Measurements from ENCODE around the gene KDM4B. TPM values are rescaled to one million over a fixed set of nuclear protein-coding genes. Genes with fewer than 3 reads are reported as not detected.

Gene KDM4B
- total and polyA plus RNA-seq, 12 donors = 12.4 to 35.8 (median 30.3) TPM

GRCh38 chr19:5018224-5019015, 49.5 kb downstream of the KDM4B start:
- no peak for DNase-seq
- Histone ChIP-seq H3K4me1 (peaks cover 7 to 31% (median 11%) of the 10 kb centered on the region in 9 donors), H3K27me3 (no peaks in the 10 kb centered on the region), H3K4me3 (no peak overlapping the region), H3K36me3 (peaks cover 0 to 39% (median 9%) of the 10 kb centered on the region in 9 donors), H3K27ac (no peak overlapping the region), H3K9me3 (no peaks in the 10 kb centered on the region)
- 82 to 84% methylated on average over 16 of the region's 16 CpGs for WGBS, 2 donors
- intact Hi-C loops (cut with DNase I) = no loop called here
- TF ChIP-seq CTCF (IDR thresholded peaks at IDR 0.05) = no peak
- ATAC-seq = no peak

- WGBS, 2 donors = 88 to 89% methylated on average over 21 of the region's 21 CpGs
- Histone ChIP-seq H3K27ac (no peak overlapping the region), H3K36me3 (peaks cover 0 to 39% (median 9%) of the 10 kb centered on the region in 9 donors), H3K27me3 (no peaks in the 10 kb centered on the region), H3K4me3 (no peak overlapping the region), H3K4me1 (peaks cover 5 to 30% (median 20%) of the 10 kb centered on the region in 9 donors), H3K9me3 (no peaks in the 10 kb centered on the region)
- ATAC-seq = no peak
- TF ChIP-seq CTCF (IDR thresholded peaks at IDR 0.05) = no peak
- intact Hi-C loops (cut with DNase I) = loop anchor here in 2 of 10 donors (5.0 to 10.0 kb wide), 2 partner anchors 46 to 48 kb away; no protein-coding TSS in a partner anchor
- no peak for DNase-seq
Observed at GRCh38 chr19:5020368-5020767, 51.5 kb downstream of the KDM4B start.

- Histone ChIP-seq H3K9me3 (no peaks in the 10 kb centered on the region), H3K27ac (no peak overlapping the region), H3K4me3 (no peak overlapping the region), H3K27me3 (no peaks in the 10 kb centered on the region), H3K36me3 (peaks cover 0 to 37% (median 9%) of the 10 kb centered on the region in 9 donors), H3K4me1 (peaks cover 5 to 30% (median 20%) of the 10 kb centered on the region in 9 donors)
- DNase-seq (no peak), ATAC-seq (no peak)
- 85 to 89% methylated on average over 5 of the region's 5 CpGs for WGBS, 2 donors
- TF ChIP-seq CTCF (IDR thresholded peaks at IDR 0.05) = no peak
- intact Hi-C loops (cut with DNase I) = loop anchor here in 2 of 10 donors (5.0 to 10.0 kb wide), 2 partner anchors 46 to 49 kb away; no protein-coding TSS in a partner anchor
Observed at GRCh38 chr19:5021046-5021445, 52.1 kb downstream of the KDM4B start.

GRCh38 chr19:5022066-5022860, 53.4 kb downstream of the KDM4B start:
- H3K4me3 ChIP-seq = no peak overlapping the region
- ATAC-seq = no peak
- TF ChIP-seq CTCF (IDR thresholded peaks at IDR 0.05) = no peak
- no peak overlapping the region for H3K27ac ChIP-seq
- 86 to 88% methylated on average over 16 of the region's 16 CpGs for WGBS, 2 donors
- H3K27me3 ChIP-seq = no peaks in the 10 kb centered on the region
- H3K9me3 ChIP-seq = no peaks in the 10 kb centered on the region
- H3K4me1 ChIP-seq = peaks cover 5 to 40% (median 24%) of the 10 kb centered on the region in 9 donors
- no peak for DNase-seq
- H3K36me3 ChIP-seq = peaks cover 0 to 24% (median under 1%) of the 10 kb centered on the region in 9 donors
- intact Hi-C loops (cut with DNase I) = loop anchor here in 2 of 10 donors (5.0 to 10.0 kb wide), 2 partner anchors 47 to 50 kb away; no protein-coding TSS in a partner anchor

Data from heart right ventricle (tissue), 16 donors.